NCI-H2171 treated with DMSO at 0.1 percent for 48 hours (cell line): Measurements from ENCODE around the gene BCR.

ENCODE experiments used
- DNase-seq: peaks from one replicate; lab custom pipeline; 2025; lab: John Stamatoyannopoulos, UW

The BCR gene

DNA sequence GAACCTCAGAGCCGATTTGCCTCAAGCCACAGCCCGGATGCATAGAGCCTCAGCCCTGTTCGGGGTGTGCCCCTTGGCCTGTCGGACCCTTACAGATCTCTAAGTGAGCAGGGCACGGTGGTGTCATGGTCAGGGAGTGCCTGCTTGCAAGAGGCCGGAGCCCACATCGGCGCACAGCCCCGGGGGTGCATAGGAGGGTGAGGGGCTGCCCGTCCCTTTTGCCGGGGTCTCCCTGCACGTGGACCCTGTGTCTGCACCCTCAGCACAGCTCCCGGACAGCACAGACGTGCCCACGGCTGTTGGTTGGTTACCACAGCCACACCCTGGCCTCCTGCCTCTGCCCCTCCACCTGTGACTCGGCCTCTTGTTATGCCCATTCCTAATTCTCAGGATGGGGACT lies 28.5 kb upstream of the BCR start:
- DNase-seq: no peak

DNA sequence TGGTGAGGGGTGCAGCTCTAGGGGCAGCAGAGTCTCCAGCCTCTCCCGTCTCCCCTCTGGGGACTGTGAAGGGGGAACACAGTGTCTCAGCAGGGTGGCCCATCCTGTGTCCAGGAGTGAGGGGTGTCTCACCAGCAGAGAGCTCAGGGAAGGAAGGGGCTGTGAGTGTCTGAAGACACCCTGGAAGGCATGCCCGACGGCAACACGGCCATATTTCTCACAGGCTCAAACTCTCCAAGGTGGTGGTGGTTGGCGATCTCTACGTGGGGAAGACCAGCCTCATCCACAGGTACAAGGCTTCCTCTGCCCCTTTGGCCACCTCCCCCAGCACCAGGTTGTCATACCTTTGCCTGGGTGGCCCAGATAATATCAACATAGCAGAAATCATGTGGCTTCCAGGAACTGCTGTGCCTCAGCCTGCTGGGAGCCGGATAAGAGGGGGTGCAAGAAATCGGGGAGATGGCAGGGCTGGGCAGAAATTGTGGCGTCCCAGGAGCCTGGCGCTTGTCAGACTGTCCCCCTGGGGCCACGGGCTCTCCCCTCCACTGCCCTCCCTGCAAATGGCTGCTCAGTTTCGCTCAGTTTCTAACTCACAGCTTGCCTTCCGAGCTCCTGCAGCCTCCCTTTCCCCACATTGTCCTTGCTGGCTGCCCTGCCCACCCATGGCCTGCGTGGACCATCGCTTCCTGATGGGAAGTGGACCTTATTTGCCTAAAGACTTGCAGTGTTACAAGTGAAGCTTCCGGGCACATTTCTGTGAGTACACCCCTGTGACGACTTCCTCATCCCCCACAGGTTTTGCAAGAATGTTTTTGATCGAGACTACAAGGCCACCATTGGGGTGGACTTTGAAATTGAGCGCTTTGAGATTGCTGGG lies 27.8 kb upstream of the BCR start:
- no peak for DNase-seq

DNA sequence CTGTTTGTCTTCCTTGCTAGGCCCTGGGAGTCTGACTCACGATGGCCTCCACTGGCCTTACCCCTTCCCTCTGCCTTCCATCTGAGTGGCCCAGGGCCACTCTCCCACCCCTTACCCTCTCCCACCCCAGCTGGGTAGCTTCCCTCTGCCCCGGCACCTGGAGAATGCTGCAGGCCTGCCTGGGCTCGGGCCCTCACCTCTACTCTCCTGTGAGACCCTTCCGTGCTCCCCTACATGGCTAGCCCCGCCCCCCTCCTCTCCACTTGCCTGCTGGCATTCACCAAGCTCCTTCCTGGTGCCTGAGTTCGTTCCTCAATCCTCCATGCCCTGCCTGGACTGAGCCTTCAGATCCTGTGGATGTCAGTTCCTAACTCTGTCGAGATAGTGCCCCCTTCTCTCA lies 26.3 kb upstream of the BCR start:
- DNase-seq: no peak

DNA sequence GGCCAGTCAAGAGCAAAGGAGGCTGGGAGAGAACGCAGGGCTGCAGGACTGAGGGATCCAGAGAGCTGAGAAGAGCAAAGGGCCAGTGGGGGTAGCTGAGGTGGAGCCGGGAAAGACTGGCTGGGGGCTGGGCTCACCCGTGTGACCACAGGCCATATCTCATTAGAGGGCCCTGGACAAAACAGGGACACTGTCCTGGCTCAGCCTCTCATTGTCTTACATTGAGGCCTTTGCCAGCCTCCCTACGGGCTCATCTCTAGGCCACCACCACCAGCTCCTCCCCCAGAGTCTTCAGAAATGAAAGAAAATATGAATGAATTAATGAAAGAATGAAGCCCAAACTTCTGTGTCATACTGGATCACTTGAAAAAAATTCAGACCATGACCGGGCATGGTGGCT lies 25.8 kb upstream of the BCR start:
- DNase-seq: no peak

DNA sequence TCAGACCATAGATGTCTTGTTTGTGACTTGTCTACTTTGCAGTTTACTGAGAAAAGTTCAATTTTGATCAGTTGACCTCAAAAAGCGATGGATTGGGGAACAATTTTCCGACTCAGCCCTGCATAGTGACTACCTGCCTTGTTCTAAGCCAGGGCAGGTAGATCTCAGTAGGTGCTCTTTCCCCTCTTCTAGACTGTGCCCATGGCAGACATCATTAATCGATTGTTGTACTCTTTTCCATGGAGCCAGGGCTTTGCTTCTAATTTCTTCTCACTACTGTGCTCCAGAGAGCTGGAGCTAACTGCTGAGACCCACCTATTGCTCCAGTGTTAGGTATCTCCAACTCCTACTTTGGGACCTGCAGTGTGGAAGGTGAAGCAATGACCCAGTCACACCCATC lies 25.2 kb upstream of the BCR start:
- DNase-seq: no peak

DNA sequence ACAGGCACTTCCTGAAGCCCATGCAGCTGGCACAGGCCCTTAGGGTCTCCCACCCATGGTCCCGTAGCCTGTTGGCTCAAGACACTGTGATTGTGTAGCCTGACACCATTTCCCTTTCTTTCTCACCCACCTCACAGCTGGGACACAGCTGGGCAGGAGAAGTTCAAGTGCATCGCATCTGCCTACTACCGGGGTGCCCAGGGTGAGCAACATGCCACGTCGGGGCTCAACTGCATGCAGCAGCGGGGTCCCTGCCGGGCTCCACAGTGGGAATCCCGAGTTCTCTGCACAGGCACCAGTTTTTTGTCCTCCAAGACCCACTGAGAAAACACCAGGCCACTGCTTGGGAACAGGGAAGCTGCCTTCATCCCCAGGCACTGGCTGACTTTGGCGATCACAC lies 24.5 kb upstream of the BCR start:
- DNase-seq: no peak

DNA sequence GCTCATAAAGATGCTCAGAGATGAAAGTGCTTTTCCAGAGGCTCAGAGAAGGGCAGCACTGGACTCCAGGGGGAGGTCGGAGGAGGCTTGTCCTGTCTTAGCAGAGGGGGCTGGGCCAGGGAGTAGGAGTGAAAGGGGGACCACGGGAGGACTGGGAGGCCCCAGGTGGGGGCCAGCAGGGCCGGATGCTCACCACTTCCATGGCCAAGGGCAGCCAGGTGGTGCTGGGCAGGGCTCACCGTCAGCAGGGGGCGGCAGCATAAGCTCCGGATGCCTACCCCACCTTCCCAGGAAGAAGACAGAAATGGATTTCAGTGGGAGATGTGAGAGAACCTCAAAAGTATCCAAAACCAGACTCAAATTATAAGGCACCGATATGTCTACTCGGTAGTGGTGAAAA lies 24.0 kb upstream of the BCR start:
- DNase-seq: no peak

DNA sequence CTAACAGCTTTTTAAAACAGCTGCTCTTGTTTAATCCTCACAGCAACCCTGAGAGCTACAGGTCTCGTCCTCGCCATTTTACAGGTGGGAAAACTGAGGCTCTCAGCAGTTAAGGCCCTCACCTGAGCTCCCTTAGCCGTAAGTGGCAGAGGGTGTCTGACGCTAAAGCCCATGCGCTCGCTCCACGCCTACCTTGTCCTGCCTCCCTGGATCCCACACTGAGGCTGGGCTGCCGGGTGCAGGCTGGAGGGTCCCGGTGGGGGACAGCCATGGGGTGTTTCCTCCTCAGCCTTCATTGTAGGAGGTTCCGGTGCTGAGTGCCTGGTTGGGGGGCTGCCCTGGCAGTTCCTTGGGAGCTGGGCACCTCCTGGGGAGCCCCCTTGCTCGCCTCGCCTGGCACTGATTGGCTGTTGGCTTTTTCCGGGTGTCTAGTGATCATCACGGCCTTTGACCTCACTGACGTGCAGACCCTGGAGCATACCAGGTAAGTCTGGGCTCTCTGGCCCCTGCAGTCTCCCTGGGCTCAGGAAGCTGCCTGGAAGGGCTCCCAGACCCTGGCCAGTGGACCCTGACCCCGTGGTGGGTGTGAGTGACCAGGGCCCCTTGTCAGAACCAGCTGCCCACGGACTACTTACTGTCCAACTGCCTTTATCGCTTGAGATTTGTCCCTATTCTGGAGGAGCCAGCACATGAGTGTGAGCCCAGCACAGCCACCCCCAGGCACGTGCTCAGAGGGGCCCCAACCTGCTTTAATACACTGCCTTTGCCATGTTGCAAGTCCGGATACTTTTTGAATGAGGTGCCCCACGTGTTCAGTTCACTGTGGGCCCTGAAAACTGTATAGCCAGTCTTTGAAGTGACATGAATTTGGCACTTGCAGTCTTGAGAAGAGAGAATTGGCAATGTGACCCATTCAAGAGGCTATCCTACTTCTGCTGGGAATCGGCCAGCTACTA lies 22.5 kb upstream of the BCR start:
- DNase-seq: no peak

DNA sequence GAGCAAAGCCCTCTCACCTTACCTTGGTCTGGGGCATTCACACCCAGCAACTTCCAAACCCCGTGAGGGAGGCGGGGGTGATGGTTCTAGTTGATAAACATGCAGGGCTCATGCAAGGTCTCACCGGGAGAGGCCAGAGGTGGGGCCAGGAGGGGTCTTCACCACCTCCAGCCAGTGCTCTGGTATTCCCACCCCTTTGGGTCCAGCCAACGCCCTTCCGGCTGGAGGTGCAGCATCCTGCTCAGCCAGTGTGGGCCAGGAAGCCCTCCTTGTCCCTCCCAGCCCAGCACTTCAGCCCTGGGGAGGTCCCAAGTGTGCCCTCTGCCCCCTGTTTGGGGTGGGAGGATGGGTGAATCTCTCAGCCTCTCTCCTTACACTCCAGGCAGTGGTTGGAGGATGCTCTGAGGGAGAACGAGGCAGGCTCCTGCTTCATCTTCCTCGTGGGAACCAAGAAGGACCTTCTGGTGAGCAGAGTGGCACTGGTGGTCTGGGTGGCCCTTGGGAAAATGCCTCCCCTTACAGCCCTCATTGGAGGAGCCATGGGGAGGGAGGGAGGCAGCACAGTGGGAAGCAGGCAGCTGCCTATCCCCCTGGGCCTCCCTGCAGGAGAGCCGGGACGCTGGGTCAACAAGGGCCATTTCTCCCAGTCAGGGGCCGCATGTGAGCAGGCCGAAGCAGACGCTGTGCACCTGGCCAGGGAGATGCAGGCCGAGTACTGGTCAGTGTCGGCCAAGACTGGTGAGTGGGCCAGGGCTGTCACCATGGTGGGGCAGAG lies 21.6 kb upstream of the BCR start:
- DNase-seq: no peak

DNA sequence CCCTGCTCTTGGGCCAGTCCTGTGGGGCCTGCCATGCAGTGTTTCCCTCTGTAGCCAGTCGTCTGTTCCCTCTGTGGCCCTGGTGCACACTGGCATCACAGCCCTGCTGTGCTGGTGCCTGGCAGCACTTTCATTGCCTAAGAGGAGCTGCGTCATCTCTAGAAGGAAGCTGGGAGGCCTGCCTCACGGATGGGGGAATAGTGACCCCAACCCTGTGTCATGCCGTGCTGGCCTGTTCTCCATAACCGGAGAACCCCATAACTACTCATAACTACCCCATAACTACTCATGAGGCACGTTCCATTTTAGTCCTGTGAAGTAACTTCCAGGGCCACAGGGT lies 21.0 kb upstream of the BCR start:
- no peak for DNase-seq

DNA sequence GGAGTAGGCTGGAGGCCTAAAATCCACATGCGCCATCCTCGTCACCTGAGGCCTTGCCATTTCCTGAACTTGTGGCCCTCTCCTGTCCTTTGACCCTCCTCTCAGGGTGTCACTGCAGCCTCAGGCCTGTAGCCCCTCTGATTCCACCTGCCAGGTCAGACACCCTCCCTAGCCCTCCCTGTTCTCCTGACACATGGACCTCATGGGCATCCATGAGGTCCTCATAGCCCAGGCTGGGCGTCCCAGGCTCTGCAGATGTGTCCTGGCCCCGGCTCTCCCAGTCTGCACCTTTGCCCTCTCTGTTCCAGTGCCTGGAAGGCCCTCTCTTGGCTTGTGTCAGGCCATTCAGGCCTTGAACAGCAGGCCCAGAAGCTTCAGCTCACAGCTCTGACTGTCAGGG lies 19.3 kb upstream of the BCR start:
- DNase-seq: no peak

DNA sequence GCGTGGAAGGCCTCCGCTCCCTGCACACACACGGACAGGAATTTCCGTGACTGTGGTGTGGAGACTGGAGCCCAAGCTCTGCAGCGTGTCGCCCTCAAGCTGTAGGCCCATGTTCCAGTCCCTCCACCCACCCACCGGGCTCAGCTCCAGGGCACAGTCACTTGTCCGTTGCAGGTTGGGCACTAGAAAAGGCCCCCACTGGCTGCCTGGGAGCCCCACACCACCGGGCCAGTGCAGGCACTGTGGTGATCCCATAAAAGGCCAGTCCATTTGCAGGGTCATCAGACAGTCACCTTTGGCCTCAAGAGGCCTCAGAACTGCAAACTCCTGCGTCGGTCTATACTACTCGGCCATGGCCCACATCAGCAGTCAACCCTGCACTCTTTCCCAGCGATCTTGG lies 18.7 kb upstream of the BCR start:
- no peak for DNase-seq

DNA sequence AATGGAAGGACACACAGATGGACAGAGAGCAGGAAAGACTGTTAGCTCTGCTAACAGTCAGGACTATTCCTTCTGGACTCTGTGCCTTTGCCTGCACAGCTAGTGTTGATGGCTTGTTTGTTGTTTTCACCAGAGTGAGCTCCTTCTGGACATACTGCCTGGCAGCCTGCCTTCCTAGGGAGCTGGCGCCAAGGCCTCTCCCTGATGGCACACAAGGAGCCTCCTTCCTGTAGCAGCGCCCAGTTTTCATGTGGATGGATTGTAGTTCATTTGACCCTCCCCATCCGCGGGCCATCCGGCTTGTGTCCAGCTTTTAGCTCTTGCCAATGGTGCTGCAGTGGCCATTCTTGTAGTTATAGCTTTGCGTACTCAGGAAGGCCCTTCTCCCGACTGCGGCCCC lies 16.6 kb upstream of the BCR start:
- DNase-seq: peak; percentile 34

DNA sequence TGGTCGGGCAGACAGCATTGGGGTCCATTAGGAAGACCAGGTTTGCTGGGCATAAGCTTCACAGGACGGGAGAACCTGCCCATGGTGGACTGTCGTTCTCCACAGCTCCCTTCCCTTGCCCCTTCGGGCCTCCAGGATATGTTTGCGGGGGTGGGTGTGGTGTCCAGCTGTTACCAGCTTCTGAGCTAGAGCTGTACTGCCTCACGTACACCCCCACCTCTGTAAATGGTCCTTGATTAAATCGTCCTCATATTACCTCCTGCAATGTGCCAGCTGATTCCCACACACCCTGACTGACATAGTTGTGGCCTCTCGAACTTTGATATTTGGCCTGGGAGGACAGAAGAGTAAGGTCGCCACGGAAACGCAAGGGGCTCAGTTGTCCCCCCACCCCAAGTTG lies 16.2 kb upstream of the BCR start:
- DNase-seq: no peak

DNA sequence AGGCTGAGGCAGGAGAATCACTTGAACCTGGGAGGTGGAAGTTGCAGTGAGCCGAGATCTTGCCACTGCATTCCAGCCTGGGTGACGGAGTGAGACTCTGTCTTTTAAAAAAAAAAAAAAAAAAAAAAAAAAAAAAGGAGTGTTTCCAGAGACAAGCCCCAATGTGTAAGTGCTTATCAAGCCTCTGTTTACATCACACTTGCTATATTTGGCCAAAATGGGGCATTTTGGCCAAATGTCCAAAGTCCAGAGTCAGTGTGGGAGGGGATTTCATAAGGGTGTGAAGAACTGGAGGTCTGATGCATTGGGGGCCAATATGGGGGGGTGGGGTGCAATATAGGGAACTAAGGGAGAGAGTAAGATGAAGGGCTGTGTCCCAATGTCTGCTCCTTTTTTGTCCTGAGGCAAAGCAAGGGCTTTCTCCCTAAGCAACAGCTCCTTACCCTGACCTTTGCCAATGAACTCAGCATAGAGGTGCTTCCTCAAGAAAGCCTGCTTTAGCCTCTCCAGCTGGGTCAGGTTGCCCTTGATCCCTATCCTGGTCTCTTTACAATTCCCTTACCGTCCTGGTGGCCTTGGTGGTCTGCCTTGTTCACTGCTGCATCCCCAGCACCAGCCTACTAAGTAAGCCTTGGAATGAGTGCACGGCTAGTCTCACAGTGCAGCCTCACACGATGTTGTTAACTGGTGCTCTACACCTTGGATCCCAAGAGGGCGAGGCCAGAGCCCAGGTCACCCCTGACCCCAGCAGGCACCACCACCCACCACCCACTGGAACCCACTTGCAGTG lies 14.1 kb upstream of the BCR start:
- DNase-seq: no peak

DNA sequence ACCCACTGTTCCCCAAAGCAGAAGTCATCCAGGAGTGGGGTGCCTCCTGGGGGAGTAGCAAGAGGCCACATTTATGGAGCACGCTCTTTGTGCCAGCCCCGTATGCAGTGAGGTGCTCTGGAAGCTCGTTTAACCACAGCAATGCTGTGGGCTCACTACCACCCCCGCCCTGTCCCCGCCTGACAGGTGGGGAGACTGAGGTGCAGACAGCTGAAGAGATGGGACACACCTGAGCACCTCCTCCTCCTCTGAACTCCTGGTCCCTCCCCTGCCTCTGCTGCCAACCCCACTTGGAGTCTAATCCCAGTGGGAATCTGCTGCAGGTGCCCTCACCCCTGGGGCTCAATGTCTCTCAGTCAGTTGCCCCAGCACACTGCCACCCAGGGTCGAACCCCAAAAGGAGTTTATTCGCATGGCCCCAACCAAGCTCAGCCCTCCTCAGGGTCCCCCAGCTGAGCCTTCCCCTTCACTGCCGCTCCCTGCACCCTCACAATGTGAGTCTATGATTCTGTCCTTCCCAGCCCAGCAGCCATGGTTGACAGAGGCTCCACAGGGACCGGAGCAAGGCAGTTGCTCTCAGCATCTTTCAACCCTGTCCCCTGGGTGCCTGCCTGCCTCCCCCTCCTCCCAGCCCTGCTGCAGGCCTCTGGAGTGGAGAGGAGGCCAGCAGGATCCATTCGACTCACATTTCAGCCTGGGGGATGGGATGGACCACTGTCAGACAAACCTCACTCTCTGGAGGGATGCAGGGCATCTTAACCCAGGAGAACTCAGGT lies 13.3 kb upstream of the BCR start:
- peak; percentile 87 for DNase-seq

DNA sequence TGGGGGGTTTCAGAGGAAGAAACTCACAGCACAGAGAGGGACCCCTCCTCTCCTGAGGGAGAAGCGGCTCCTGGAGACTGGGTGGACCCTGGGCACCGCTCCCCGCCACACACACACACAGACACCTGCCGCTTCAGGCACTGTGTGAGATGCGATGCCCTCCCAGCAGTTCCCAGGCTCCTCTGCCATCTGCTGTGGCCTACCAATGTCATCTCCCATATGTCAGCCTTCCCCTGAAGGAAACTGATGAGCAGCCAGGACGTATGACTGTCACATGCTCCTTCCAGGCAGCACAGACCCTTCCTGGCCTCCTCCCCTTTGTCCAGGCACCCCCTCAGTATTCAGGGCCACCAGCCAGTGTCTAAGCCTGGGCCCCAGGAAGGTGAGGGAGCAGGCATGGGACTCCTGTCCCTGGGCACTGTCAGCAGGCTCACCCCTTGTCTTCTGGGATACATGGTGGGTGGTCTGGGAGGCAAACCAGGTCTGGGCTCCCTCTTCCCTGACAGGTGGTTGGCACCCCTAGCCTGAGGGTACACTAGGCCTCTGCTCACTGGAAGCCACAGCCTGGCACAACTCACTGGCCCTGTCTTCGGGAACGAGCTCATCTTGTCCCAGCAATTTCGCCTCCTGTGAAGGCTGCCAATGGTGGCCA lies 11.8 kb upstream of the BCR start:
- peak; percentile 92 for DNase-seq

DNA sequence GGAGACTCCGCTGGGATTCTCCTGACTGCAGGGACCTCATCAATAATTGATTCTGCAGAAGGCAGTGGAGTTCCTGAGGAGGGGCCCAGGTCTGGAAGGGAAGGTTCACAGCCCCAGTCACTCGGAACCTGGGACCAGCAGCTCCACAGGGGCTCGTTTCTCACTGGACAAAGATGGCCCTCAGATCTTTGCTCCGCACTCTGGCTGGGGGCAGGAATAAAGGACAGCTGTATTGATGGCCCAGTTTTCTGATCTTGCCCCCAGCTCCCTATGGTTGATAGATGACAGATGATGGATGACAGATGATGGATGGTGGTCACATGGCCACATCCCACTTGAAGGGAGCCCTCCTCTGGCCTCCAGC lies 11.3 kb upstream of the BCR start:
- DNase-seq: no peak

DNA sequence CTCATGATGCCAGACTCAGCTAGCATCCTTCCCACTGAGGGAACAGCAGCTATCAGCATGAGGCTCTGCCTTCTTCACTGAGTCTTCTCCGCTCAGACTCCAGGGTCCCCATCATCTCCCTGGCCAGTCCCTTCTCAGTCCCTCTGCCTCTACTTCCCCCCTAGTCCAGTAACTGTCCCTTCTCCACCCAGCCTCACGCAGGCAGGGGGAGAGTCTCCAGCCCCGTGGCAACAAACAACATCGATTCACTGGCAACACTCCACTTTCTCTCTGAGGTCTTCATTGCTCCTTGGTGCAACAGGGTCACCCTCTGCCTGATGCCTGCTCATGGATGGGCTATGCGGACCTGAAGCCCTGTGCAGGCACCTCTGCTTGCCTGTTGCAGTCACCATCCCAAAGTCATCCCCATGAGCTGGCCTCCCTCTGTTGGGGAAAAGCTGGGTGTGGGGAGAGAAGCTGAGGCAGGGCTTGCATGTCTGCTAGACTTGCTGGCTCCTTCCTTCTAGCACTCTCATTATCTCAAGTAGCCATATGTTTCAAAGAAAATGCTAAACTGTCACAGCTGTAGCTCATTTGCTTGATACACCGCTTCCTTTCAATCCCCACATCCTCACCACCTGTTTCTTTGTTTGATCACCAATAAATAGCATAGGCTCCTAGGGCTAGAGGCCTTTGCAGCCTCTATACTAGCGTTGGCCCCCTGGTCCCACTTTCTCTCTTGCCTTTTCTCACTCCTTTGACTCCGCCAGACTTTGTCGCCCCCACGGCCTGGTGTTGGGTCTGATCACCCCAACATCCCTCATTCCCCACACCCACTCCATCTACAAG lies 4.3 kb upstream of the BCR start:
- peak; percentile 94 for DNase-seq

DNA sequence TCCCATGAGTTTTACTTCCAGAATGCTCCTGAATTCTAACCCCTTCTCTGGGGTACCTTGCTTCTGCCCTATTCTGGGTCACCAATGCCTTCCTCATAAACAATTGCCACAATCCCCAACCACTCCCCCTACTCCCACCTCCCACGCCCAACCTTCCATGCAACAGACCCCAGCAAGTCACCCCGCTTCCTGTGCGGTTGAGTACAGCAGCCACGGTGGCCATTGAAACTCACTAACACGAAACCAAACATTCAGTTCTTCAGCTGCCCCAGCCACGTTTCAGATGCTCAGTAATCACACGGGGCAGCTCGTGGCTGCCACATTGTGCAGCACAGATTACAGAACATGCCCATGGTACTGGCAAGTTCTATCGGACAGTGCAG lies 3.7 kb upstream of the BCR start:
- DNase-seq: no peak
